ENCODE data around the gene MUSK.
A peak's percentile ranks its signal among the peaks of the same experiment; 100 is the strongest.
"Not testable (repeated sequence)": the region's sequence is repeated elsewhere in the genome, so short reads cannot be mapped to it uniquely, and the experiment has no call there.

MUSK gene

GRCh38 chr9:110668570-110669167, at the start of gene MUSK:
TSS of gene MUSK (plus strand) at chr9:110668791. CDS start at chr9:110668905, 114 bp downstream.
- no peak for DNase-seq

GRCh38 chr9:110619831-110620230, 48.8 kb upstream of the MUSK start:
- no peak for DNase-seq

DNA sequence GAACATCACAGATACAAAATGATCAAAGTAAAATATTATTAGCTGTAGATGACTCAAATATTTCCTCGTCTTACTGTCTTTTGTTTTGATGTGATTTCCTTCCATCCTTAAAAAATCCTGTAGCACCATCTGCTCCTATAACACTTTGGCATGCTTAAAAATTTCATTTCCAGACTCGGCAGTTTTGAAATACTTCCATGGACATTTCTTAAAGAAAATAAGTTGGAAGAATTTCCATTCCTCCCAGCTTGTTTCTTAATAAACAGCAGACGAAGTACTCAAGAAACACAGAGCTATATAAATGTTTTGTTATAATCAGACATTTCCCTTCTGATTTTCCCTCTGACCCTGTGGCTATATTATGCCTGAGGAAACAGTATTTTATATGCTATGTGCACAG, 47.9 kb upstream of the MUSK start:
- no peak for DNase-seq

DNA sequence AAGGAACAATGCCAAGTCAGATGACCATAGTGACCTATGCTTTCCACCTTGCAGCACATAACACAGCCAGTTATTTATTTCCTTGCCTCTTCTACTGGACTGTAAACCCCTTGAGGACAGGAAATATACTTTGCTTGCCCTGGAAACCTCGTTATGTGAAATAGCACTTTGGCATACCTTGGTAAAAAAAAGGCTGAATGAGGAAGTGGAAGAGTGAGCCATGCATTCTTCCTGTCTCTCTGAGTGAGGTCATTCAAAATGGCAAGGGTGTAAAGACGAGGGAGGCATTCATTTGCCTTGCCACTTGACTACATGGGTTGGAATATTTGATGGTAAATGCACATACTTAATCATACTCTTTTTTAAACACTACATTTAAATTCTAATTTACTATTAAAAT, 46.2 kb upstream of the MUSK start:
- DNase-seq, result no peak

DNA sequence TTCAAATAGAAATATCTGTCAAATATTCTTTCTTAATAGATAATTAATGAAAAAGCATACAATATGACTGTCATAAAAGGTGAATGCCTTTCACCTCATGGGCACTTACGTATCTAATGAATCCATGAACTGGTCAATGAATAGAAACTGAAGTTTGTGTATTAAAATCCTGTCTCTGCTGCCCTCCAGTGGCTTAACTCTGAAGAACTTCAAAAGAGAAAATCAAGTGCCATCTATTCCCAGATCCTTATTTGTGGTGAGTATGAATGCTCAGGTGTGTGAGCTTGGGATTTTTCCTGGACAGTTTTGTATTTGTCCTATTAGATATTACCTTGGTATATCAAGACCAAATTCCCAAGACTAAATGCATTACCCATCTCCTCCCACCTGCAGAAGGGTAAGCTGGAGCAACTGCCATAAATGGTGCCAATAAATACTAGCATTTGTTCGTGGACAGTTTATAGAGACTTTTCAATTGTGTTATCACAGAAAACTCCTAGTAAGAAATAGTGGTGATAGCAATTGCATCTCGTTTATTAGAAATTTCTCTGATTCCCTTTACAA, 45.0 kb upstream of the MUSK start:
- DNase-seq, result peak; percentile 10

- DNase-seq, result peak; percentile 13
Measured at GRCh38 chr9:110626101-110626829, 42.3 kb upstream of the MUSK start.

- no peak for DNase-seq
Measured at GRCh38 chr9:110635589-110635988, 33.0 kb upstream of the MUSK start.

GRCh38 chr9:110638381-110638954, 30.1 kb upstream of the MUSK start:
- DNase-seq, result no peak

DNA sequence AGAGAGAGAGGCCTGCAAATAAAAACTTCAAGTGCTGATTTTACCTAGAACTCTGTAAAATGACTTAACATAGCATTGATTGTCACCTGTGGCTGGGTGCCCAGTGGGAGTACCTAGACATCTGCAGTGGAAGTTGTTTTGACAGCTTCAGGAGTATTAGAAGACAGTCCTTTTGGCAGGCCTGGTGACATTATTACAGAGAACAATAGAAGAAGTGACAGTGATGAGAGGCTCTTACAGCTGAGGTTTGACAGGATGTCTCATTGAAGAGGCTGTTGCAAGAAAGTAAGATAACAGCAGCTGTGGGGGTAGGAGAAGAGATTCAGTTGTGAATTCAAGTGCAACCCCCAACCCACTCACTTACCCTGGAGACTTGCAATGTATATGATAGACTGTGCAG, 27.9 kb upstream of the MUSK start:
- DNase-seq, result no peak

DNA sequence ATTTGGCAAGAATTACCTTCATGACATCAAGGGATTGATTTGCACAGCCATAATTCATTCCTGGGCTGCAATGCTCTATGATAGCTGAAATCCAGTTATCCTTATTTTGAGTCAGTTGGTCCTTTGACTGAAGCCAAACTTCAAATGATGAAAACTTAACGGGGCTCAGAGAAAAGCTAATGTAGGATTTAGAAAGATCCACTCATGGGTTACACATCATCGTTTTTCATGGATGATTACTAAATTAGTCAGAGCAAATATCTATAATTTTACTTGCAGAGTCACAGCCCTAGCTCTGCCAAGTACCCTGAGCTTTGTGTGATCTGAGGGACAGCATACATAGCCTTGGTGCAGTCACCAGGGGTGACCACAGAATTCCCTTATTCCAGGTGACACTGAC, 27.3 kb upstream of the MUSK start:
- DNase-seq, result no peak

GRCh38 chr9:110648696-110649095, 19.9 kb upstream of the MUSK start:
- no peak for DNase-seq

DNA sequence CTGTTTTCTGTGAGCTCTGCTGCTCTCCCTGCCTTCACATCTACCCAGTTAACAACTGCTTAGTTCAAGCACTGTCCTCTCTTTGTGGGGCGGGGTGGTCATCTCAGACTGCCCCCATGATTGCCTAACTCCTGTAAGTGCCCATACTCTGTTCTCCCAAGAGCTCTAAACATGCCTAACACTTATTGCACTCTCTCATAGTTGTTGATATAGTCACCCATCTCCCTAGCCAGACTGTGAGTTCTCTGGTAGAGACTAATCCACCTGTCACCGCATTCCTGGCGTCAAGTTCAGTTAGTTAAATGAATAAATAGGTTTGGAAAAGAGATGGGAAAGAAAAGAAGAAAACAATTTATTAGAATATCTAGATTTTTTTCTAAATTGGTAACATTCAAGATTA, 18.3 kb upstream of the MUSK start:
- no peak for DNase-seq

- DNase-seq, result no peak
Measured at GRCh38 chr9:110650991-110651411, 17.6 kb upstream of the MUSK start.

GRCh38 chr9:110655754-110656641, 12.6 kb upstream of the MUSK start:
- no peak for DNase-seq

- no peak for DNase-seq
Measured at GRCh38 chr9:110659891-110660541, 8.6 kb upstream of the MUSK start.

- DNase-seq, result no peak
Measured at GRCh38 chr9:110669433-110669832, 842 bp downstream of the MUSK start.

DNA sequence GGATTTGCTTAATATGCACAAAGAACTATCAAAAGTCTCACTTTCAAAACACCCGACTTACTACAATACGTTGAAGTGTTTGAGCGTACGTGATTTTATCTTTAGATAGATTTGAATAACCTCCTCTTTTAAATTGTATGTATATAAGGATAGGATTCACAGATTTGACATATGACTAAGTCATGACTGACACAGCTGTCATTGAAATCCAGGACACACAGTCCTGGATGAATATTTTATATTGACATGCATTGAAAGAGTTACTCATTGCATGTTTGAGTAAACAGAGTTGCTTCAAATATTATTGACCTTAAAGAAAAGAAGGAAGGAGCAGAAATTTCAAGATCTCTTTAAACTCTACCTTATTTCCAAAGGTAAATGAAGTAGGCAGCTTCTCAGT, 3.3 kb downstream of the MUSK start:
- DNase-seq, result no peak

- no peak for DNase-seq
Measured at GRCh38 chr9:110672873-110673510, 4.4 kb downstream of the MUSK start.

- no peak for DNase-seq
Measured at GRCh38 chr9:110687497-110687896, 18.9 kb downstream of the MUSK start.

DNA sequence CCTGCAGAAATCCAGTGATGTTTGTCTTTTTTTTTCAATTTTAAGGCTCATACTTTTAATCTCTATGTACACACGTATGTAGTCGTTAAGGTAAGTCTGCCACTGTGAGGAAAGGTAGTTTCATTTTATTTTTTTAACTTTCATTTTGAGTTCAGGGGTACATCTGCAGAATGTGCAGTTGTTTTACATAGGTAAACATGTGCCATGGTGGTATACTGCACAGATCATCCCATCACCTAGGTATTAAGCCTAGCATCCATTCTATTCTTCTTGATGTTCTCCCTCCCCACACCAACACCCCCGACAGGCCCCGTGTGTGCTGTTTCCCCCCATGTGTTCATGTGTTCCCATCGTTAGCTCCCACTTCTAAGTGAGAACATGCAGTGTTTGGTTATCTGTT, 19.7 kb downstream of the MUSK start:
- no peak for DNase-seq

GRCh38 chr9:110691002-110691549, 22.5 kb downstream of the MUSK start:
- DNase-seq, result no peak

GRCh38 chr9:110695846-110696245, 27.3 kb downstream of the MUSK start:
- DNase-seq, result not testable (repeated sequence)
